ENCODE measurements around the gene GNG7. TPM values are rescaled to one million over a fixed set of nuclear protein-coding genes. Genes with fewer than 3 reads are reported as not detected.
"Not testable (repeated sequence)": the region's sequence is repeated elsewhere in the genome, so short reads cannot be mapped to it uniquely, and the experiment has no call there.

Gene GNG7
- total RNA-seq, 4 donors from 2014 or later, result 0.57 to 3.8 (median 1.6) TPM

GRCh38 chr19:2540646-2541454, 161.6 kb downstream of the GNG7 start:
- H3K27me3 ChIP-seq, result no peaks in the 10 kb centered on the region
- peak overlapping the region in 3 of 4 donors; percentile 15 to 46 (median 27) for H3K4me3 ChIP-seq
- intact Hi-C loops (cut with DNase I), result loop anchor here (5.0 to 10.0 kb wide), 2 partner anchors 64 kb away; partner anchors contain the start of gene GADD45B
- WGBS, 2 donors, result 43 to 54% methylated on average over 5 to 16 of the region's 35 CpGs
- peak overlapping the region; percentile 84 to 91 (median 90) for H3K27ac ChIP-seq
- TF ChIP-seq POLR2A (IDR thresholded peaks at IDR 0.05) (peak in 2 of 4 donors; percentile 10 to 33), CTCF (IDR thresholded peaks at IDR 0.05) (peak in 4 of 6 experiments; percentile 12 to 65 (median 50))
- no peaks in the 10 kb centered on the region for H3K36me3 ChIP-seq
- H3K9me3 ChIP-seq, result no peaks in the 10 kb centered on the region
- no peak for DNase-seq
- peaks cover 42 to 59% (median 55%) of the 10 kb centered on the region in 3 donors for H3K4me1 ChIP-seq

- Histone ChIP-seq H3K4me1 (peaks cover 39 to 54% (median 50%) of the 10 kb centered on the region in 3 donors), H3K27me3 (no peaks in the 10 kb centered on the region), H3K27ac (peak overlapping the region; percentile 84 to 91 (median 90)), H3K9me3 (no peaks in the 10 kb centered on the region), H3K4me3 (peak overlapping the region in 3 of 4 donors; percentile 15 to 46 (median 27)), H3K36me3 (no peaks in the 10 kb centered on the region)
- 65 to 91% methylated on average over 2 to 3 of the region's 12 CpGs for WGBS, 2 donors
- no peak for DNase-seq
- intact Hi-C loops (cut with DNase I), result loop anchor here (5.0 to 10.0 kb wide), 2 partner anchors 63 to 65 kb away; partner anchors contain the start of gene GADD45B
- TF ChIP-seq POLR2A (IDR thresholded peaks at IDR 0.05), result no peak
- TF ChIP-seq CTCF (IDR thresholded peaks at IDR 0.05), result no peak
Observed at GRCh38 chr19:2540251-2540645, 162.2 kb downstream of the GNG7 start.

- intact Hi-C loops (cut with DNase I), result loop anchor here (5.0 kb wide), 1 partner anchor 46 kb away; no protein-coding TSS in a partner anchor
- Histone ChIP-seq H3K36me3 (no peaks in the 10 kb centered on the region), H3K9me3 (no peaks in the 10 kb centered on the region), H3K4me1 (peaks cover 25 to 41% (median 30%) of the 10 kb centered on the region in 3 donors), H3K27me3 (no peaks in the 10 kb centered on the region), H3K4me3 (no peak overlapping the region), H3K27ac (no peak overlapping the region)
- 86 to 92% methylated on average over 9 to 10 of the region's 10 CpGs for WGBS, 2 donors
- TF ChIP-seq CTCF (IDR thresholded peaks at IDR 0.05) (no peak), POLR2A (IDR thresholded peaks at IDR 0.05) (no peak)
- DNase-seq, result no peak
Observed at GRCh38 chr19:2538096-2538757, 164.3 kb downstream of the GNG7 start.

GRCh38 chr19:2537584-2537983, 164.9 kb downstream of the GNG7 start:
- not testable (repeated sequence) for H3K27me3 ChIP-seq, DNase-seq
- 70 to 71% methylated on average over 9 of the region's 9 CpGs for WGBS, 2 donors

GRCh38 chr19:2536461-2536860, 166.0 kb downstream of the GNG7 start:
- TF ChIP-seq POLR2A (IDR thresholded peaks at IDR 0.05) (no peak), CTCF (IDR thresholded peaks at IDR 0.05) (no peak)
- H3K4me1 ChIP-seq, result peaks cover 15 to 36% (median 18%) of the 10 kb centered on the region in 3 donors
- H3K36me3 ChIP-seq, result no peaks in the 10 kb centered on the region
- no peak for DNase-seq
- H3K27me3 ChIP-seq, result no peaks in the 10 kb centered on the region
- 67 to 79% methylated on average over 11 to 12 of the region's 12 CpGs for WGBS, 2 donors
- H3K9me3 ChIP-seq, result no peaks in the 10 kb centered on the region
- H3K4me3 ChIP-seq, result no peak overlapping the region
- intact Hi-C loops (cut with DNase I), result loop anchor here (5.0 kb wide), 1 partner anchor 44 kb away; no protein-coding TSS in a partner anchor
- peak overlapping the region in 2 of 4 donors; percentile 23 to 42 for H3K27ac ChIP-seq

More at GRCh38 chr19:2537584-2537983, 164.9 kb downstream of the GNG7 start:
- intact Hi-C loops (cut with DNase I), result loop anchor here (5.0 kb wide), 1 partner anchor 45 kb away; no protein-coding TSS in a partner anchor
- H3K4me3 ChIP-seq, H3K36me3 ChIP-seq, H3K9me3 ChIP-seq, H3K27ac ChIP-seq: not testable (repeated sequence)
- peaks cover 19 to 41% (median 23%) of the 10 kb centered on the region in 3 donors for H3K4me1 ChIP-seq
